Measurements from ENCODE around the gene GPHA2.

DNA sequence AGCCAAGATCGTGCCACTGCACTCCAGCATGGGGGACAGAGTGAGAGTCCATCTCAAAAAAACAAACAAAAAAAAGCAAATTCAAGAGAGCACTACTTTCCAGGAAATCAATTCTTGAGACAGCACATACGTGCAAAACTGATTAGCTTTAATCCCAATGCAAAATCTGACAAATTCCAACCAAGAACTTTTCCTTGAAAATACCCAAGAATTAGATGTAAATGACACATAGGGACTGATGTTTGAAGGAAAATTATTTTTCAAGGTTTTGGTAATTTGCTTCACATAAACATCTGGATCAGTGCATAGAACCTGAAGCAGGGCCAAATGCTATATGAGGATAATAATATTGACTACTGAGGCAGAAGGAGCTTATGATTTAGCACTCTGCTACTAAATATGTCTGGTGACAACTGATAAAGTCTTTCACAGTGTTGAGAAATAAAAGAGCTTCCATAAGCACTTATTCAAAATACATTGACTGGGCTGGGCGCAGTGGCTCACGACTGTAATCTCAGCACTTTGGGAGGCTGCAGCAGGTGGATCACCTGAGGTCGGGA, 27.5 kb upstream of the GPHA2 start:
- no peak for TF ChIP-seq POLR2A (IDR thresholded peaks at IDR 0.05)
- TF ChIP-seq, protein P1, sequence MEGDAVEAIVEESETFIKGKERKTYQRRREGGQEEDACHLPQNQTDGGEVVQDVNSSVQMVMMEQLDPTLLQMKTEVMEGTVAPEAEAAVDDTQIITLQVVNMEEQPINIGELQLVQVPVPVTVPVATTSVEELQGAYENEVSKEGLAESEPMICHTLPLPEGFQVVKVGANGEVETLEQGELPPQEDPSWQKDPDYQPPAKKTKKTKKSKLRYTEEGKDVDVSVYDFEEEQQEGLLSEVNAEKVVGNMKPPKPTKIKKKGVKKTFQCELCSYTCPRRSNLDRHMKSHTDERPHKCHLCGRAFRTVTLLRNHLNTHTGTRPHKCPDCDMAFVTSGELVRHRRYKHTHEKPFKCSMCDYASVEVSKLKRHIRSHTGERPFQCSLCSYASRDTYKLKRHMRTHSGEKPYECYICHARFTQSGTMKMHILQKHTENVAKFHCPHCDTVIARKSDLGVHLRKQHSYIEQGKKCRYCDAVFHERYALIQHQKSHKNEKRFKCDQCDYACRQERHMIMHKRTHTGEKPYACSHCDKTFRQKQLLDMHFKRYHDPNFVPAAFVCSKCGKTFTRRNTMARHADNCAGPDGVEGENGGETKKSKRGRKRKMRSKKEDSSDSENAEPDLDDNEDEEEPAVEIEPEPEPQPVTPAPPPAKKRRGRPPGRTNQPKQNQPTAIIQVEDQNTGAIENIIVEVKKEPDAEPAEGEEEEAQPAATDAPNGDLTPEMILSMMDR (IDR thresholded peaks at IDR 0.05): no peak
